Erythroblast (primary cell): ENCODE results near the gene CLGN.

Experiments used
- GATA1 ChIP-seq: IDR thresholded peaks from 2 replicates; pipeline ENCODE4 v1.6.1; 2011; ENCODE audit warnings: low read depth, mild to moderate bottlenecking, control low read depth, low read length, moderate library complexity
- POLR2A ChIP-seq: IDR thresholded peaks from 2 replicates; pipeline ENCODE4 v1.6.1; 2011; ENCODE audit warnings: mild to moderate bottlenecking, low read length

GRCh38 chr4:140372751-140373327 lies 54.6 kb downstream of the CLGN start:
- no peak for TF ChIP-seq POLR2A
- no peak for TF ChIP-seq GATA1
